ENCODE data around the gene MRPL37.
"Not testable (repeated sequence)": the region's sequence is repeated elsewhere in the genome, so short reads cannot be mapped to it uniquely, and the experiment has no call there.

MRPL37 gene

DNA sequence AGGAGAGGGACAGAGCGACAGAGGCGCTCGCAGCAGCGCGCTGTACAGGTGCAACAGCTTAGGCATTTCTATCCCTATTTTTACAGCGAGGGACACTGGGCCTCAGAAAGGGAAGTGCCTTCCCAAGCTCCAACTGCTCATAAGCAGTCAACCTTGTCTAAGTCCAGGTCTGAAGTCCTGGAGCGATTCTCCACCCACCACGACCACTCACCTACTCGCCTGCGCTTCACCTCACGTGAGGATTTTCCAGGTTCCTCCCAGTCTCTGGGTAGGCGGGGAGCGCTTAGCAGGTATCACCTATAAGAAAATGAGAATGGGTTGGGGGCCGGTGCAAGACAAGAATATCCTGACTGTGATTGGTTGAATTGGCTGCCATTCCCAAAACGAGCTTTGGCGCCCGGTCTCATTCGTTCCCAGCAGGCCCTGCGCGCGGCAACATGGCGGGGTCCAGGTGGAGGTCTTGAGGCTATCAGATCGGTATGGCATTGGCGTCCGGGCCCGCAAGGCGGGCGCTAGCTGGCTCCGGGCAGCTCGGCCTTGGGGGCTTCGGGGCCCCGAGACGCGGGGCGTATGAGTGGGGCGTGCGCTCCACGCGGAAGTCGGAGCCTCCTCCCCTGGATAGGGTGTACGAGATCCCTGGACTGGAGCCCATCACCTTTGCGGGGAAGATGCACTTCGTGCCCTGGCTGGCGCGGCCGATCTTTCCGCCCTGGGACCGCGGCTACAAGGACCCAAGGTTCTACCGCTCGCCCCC lies at the start of gene MRPL37, which contains the start of gene CYB5RL:
Gene MRPL37, plus strand, starts transcription at position 403 of the 754 bp plus-strand sequence. Its CDS starts 77 bp downstream, at position 480.
Gene CYB5RL, minus strand, starts transcription at position 266 of the 754 bp plus-strand sequence. CDS start 4,414 bp downstream, outside the sequence.
- DNase-seq: peak; percentile 93

DNA sequence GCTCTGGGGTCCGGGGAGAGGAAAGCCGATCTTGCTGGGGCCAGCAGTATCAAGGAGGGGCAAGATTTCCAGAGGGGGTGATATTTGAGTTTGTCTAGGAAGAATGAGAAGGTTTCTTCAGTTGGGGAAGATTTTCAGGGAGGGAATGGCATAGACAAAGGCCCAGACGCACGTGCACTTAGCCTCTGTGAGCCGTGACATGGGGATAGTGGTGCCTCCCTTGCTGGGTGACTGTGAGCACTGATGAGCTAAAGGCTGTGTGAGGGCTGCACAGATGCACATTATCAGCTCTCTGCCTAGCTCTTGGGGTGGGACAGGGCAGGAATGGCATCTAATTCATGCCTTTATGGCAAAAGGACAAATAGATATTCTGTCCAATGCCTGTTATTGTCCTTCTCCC lies 49.0 kb upstream of the MRPL37 start:
- DNase-seq: no peak

DNA sequence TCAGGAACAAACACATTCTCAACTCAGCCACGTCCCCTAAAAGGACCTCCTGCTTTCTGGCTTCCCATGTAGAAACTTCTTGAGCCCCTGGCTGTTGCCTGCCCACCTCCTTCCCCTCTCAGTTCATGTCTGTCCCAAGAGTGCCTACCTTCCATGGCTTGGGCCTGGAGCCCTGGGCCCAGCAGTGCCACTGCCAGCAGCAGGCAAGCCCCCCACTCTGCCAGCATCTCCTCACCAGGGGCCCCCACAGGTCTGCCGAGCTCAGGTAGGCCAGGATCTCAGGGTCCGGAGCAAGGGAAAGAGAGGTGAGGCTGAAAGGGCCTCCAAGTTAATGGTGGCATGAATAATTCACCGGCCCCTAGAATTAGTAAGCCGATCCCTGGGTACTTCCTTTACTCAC lies 47.3 kb upstream of the MRPL37 start, which contains the start of gene CDCP2:
Gene CDCP2, minus strand, starts transcription at position 305 of the 400 bp plus-strand sequence. Its CDS starts 78 bp downstream, at position 227.
- DNase-seq: no peak

DNA sequence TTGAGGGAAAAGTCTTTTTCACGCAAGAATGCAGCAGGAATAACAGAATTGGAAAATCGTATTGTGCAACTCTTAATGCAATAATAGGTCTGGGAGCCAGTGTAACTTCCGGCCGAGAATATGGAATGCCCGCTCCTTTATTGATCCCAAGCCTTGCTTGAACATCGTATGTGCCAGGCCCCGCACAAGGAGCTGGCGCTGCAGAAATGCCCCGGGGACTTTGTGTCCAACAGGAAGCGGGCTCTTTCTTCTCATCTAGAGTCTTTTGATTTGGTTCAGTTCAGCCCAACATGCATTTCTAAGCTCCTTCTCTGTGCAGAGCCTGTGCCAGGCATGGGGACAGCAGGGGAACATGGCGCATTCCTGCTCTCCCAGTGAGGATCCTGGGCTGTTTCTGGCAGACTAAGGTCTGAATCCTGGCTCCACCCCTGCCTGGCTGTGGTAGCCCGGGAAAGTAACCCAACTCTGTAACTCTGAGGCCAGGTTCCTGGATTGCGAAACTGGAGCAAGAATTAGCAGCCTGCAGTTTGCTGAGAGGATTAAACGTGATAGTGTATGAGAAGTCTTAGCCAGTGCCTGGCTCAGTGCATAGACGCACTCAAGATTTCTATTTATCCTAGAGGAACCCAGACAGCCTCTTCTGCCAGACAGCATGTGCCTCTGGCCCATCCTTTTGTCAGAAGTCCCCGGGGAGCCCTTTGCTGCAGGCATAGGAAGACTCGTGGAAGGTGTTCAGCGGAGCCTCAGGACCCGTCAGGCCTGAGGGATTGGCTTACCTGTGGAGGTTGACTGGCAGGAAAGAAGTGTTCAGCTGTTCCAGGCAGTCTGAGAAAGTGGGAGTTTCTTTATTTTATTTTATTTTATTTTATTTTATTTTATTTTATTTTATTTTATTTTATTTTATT lies 46.2 kb upstream of the MRPL37 start:
- no peak for DNase-seq

DNA sequence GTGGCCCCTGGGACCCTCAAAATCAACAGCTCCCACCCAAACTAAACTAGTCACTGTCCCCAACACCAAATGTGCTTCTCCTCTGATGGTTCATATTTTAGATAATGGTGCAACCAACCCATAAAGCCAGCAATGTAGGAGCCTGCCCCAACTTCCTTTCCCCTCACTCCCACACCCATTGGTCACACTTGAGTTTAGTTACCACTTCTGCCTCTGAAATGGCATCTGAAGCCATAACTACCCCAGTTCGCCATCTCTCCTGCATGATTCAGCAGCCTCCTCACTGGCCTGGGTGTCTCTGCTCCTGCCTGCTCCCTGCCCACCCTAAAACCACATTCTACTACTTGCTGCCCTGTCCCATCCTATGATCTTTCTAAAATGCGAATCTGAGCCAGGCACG lies 43.8 kb upstream of the MRPL37 start:
- no peak for DNase-seq

DNA sequence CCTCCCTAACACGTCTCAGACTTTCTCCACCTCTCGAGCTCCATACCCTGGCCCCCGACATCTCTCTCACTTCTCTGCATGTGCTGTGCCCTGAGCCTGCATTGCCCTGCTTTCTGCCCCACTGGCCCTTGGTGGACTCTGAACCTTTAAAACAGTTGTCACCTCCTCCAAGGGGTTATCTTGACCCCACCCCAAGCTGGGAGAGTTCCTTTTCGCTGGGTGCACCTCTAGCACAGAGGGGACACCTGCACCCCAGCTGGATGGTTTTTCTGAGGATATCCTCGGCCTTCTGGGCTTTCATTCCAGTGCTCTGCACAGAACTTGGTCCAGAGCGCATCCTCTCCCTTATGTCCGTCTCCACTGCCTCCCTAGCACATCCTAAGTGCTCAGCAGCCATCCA lies 43.0 kb upstream of the MRPL37 start:
- no peak for DNase-seq

DNA sequence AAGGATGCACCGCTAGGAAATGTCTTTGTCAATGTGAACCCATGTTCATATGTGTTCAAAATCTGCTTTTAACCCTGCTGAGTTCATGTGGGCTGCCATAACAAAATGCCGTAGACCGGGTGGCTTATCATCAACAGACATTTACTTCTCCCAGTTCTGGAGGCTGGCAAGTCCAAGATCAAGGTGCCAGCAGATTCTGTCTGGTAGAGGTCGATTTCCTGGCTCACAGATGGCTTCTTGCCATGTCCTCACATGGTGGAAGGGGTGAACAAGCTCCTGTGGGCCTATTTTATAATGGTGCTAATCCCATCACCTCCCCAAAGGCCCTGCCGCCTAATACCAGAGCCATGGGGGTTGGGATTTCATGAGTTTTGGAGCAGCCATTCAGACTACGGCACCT lies 42.6 kb upstream of the MRPL37 start:
- no peak for DNase-seq

DNA sequence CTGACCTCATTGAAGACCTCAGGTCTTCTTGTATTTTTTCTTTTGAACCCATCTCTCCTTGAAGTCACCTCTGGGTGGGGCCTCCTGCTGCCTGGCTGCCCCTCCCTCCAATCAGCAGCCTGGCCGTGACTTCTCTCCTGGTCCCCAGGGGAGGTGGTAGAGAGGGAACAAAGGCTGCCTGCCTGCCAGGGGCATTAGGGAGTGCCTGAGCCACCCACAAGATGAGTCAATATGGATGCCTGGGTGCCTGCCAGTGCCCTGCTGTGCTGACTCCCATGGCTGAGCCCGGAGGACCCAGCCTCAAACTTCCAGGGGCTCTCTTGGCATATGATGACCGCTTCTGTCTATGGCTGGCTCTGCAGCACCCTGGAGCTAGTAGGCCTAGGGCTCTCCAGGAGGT lies 41.9 kb upstream of the MRPL37 start:
- no peak for DNase-seq

DNA sequence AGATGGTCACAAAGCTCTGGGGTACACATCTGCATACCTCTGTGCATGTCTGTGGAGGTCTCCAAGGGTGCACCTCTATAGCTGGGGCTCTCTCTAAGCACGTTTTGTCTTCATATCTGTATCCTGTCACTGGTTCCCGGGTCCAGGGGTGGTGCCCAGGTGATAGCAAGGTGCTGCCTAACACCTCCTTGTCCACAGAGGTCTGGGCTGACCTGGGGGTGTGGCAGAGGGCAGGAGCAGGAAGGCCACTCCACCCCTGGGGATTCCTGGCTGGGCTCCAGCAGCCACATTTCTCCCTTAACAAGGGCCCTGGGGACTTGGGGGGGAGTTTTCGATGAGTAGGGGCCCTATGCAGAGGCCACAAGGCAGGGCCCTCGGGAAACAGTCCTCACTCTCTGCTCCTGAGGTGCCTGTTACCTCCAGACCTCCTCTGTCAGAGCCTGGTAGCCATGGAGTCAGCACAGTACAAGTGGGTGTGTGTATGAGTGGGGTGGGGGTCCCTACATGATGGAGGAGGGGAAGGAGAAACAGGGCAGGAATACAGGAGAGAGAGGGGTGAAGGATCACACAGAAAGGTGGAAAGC lies 40.1 kb upstream of the MRPL37 start:
- no peak for DNase-seq

DNA sequence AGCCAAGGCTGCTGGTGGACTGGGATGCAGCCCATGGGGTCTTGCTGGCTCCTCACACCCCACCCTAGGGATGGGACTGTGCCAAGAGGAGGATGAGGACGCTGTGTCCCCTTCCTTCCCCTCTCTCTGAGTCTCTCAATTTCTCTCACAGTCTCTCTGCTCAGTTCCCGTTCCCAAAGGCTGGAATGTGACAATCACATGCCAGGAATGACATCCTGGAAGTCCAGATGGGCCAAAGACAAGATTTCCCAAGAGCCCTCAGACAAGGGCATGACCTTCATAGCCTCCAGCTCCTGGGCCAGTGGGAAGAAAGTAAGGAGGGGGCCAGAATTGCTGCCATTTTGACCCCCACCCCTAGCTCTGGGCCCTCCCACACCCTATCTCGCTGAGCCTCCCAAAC lies 39.6 kb upstream of the MRPL37 start:
- DNase-seq: no peak

DNA sequence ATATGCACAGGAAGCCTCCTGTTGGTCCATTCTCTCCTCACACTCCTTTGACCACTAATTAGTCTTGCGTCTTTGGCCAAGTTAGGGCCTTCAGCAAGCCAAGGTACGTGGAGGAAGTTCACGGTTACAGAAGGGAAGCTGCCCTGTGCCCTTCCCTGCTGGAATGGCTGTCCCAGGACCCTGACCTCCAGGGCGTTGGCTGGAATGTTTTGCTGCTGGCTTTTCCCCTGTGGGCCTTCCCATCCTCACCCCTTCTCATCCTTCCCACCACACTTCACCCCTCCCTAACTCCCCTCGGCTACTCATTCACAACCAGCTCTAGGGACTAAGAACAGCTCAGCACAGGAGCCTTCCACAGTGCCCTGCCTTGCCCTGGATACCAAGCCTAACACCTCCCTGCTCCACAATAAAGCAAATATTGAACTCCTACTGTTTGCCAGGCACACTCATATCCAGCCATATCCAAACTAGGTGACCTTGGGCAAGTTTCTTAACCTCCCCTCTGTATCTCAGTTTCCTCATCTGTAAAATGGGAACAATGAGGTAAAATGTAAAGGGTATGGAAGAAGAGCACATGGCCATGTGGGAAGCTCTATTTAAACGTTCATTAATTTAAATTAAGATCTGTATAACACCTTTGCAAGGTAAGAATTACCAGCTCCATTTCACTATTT lies 38.3 kb upstream of the MRPL37 start:
- no peak for DNase-seq

DNA sequence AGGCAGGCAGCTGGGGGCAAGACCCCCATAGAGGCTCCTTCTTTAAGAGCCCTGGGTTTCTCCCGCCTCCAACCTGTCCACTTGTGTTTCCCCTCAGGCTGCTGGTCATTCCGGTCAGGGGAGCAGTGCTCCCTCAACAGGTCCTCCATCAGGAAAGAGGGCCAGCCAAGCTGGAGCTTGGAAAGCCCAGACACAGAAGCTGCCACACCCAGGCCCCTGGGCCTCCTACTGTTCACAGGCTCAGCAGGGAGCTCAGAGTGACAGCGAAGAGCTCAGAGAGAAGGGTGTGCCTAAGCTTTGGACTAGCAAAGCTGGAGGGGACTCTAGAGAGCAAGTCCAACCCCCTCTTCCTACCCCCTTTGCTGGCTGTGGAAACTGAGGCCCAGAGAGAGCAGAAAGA lies 36.9 kb upstream of the MRPL37 start:
- DNase-seq: no peak

DNA sequence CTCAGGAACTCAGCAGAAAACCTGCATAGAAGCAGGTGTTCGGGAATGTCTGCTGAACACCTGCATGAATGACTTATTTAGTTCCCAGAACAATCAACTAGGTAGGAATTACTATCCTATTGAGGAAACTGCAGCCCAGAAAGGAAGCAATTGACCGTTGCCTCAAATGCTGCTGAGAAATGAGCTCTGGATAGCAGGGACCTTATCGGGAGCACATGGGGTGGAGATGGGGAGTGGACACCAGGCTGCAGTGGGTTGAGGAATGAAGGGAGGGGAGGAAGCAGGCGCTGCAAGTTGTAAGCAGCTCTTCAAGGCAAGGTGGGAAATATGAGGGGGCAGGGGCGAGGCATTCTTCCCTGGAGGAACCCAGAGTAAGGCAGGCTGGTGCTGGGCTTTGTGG lies 36.4 kb upstream of the MRPL37 start:
- DNase-seq: no peak

DNA sequence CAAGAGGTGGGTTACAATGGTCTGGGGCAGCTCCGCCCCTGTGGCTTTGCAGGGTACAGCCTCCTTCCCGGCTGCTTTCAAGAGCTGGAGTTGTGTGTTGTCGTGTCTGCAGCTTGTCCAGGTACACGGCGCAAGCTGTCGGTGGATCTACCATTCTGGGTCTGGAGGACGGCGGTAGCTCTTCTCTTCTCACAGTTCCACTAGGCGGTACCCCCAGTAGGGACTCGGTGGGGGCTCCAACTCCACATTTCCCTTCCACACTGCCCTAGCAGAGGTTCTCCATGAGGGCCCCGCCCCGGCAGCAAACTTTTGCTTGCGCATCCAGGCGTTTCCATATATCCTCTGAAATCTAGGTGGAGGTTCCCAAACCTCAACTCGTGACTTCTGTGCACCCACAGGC lies 34.8 kb upstream of the MRPL37 start:
- no peak for DNase-seq

DNA sequence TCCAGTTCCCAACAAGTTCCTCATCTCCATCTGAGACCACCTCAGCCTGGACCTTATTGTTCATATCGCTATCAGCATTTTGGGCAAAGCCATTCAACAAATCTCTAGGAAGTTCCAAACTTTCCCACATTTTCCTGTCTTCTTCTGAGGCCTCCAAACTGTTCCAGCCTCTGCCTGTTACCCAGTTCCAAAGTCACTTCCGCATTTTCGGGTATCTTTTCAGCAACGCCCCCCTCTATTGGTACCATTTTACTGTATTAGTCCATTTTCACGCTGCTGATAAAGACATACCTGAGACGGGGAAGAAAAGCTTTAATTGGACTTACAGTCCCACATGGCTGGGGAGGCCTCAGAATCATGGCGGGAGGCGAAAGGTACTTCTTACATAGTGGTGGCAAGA lies 33.6 kb upstream of the MRPL37 start:
- DNase-seq: not testable (repeated sequence)

DNA sequence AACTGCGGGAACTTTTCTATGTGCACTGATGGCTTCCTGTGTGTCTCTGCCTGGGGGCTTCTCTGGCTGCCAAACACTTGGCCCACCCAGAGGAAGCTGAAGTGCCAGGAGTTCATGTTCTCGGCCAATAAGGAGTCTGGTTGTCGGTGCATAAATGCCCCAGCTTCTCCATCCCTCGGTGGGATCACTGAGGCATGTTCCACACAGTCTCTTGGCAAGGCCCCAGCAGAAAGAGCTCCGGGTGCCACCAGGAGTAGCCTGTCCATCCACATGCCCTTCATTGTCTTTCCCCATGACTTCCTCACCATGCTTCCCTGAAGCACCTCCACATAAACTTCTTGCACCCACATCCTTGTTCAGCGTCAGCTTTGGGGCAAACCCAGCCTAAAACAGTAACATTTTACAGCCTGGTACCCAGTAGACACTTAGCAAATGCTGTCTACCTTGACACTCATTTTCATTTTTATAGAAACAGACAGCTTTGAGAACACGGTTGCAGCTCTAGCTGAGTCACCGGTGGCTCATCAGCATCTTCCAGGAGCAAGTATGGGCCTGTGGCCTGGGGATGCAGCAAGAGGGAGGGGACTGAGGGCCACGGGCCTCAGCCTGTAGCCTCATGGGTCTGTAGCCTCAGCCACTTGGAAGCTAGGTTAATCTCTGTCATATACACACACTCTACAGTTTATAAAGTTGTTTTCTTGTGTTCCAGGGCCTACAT lies 32.4 kb upstream of the MRPL37 start:
- no peak for DNase-seq

DNA sequence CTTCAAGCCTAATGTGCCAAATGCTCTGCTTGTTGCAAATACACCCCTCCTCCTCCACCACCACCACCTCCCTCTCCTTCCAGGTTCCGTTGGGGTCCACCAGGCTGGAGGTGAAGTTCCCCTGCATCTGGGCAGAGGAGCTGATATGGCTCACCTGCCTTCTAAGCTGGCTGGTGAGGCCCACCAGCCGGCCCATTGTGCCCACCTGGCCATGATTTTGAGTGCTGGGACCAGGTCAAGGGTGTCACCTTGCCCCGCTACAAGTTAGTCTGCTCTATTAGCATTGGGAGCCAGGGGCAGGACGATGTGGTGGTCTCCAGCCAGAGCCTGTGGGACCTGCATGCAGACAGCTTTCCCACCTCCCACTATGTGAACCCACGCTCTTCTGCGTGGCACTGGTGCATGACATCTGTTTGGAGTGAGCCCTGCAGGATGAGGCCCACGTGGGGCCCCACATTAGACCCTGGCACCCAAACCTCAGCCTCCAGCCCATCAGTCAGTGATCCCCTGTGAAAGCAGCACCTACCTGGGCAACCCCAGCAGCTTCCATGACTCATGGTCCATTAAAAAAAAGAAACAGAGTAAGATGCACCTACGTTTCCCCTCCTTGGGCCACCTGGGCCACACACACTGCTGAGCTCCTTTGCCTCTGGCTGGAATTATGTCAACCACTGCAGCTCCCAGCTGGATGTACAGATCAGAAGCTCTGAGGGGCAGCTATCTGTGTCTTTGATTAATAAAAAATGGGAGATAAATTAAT lies 31.6 kb upstream of the MRPL37 start:
- no peak for DNase-seq

DNA sequence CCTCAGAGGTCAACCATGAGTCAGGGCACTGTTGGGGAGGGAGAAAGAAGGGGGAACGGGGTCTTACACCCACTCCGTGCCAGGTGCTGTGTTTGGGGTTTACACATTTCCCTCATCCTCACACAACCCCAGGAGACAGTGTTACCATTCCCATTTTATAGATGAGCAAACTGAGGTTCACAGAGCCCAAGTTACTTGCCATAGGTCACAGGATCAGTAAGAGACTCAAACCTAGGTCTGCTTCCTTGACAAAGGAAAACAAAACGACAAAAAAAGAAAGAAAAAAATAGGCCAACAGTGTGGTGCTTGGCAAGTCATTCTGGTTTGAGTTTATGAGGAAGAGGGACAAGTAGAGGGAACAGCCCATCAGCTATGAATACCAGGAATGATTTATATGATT lies 30.9 kb upstream of the MRPL37 start:
- DNase-seq: no peak

DNA sequence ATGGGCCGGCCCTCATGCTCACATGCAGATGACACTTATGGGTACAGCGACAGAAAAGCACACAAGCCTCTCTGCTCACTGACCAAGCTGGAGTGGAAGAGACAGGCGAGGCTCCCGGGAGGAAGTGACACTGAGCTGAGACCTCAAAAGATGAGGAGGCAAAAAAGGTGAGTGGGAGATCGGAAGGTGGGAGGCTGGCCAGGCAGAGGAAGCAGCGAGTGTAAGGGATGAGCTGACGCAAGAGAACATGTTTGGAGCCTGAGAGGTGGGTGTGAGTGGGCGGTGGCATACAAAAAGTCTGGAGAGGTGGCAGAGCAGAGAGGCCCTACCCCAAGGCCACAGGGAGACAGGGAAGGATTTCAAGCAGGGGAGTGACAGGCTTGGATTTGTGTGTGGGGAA lies 29.0 kb upstream of the MRPL37 start:
- no peak for DNase-seq

DNA sequence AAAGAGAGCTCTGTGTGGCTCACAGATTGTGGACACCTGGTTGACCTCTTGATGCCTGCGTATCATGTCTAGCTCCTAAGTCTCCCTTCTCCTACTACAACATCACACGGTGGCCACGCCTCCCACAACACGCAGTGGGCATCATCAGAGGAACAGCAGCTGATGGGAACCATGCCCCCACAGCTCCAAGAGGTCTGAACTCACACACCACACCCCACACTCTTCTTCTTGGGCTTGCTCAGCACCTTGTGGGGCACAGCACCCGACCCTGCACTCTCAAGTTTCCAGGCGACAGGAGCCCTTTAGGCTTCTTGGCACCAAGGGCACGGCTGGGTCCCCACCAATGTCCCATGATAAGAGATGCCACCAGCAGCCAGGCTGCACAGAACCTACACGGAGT lies 28.4 kb upstream of the MRPL37 start:
- DNase-seq: no peak
